ENCODE measurements around the gene SH2D3C. TPM values are rescaled to one million over a fixed set of nuclear protein-coding genes. Genes with fewer than 3 reads are reported as not detected.
A peak's percentile ranks its signal among the peaks of the same experiment; 100 is the strongest.

SH2D3C gene
- total and polyA plus RNA-seq, 4 donors = 34.5 to 51.5 (median 42.0) TPM

DNA sequence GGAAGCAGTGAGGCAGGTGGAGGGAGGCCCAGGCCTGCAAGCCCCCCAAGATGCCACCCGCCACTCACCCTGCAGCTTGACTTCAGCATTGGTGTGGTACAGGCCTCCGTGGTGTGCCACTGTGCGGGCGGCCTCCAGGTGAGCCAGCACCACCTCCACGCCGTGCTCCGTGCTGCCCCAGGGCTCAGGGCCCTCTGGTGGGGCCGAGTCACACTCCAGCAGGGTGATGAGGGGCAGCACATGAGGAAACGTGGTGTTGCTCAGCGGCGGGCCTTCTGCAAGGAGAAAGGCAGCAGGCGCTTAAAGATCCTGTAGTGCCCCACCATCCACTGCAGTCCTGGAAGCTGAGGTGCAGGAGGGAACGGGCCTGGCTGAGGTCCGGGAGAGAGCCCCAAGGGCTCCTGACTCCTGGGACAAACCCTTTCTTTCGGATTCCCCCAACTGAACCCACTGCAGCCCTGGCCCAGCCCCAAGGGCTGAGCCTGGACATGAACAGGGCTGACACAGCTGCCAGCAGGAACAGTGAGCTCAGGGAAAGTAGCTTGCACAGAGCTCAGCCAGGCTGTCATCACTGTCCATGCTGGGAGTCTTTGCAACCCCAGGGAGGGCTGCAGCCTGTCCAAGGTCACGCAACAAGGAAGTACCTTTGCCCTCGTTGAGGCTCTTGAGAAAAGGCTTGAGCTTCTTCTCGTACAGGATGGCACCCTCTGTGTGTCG is 38.7 kb downstream of the SH2D3C start:
- ATAC-seq (ENCODE audit: insufficient read depth, low FRiP score) = no peak
- TF ChIP-seq CTCF (IDR thresholded peaks at IDR 0.05; ENCODE audit: control extremely low read depth, extremely low read depth) = no peak
- Histone ChIP-seq H3K4me1 (ENCODE audit: control insufficient read depth in 5 of 5, insufficient read depth in 5 of 5, low read length in 5 of 5) (peaks cover 0 to 9% (median 4%) of the 10 kb centered on the region in 5 donors), H3K36me3 (ENCODE audit: control insufficient read depth in 4 of 4, insufficient read depth in 4 of 4, low read length in 4 of 4) (peaks cover 0 to 27% (median 0%) of the 10 kb centered on the region in 4 donors), H3K27ac (ENCODE audit: low read depth in 1 of 2, low read length in 1 of 2) (peak overlapping the region in 1 of 2 donors; percentile 7), H3K4me3 (no peak overlapping the region), H3K9me3 (ENCODE audit: control insufficient read depth in 4 of 4, insufficient read depth in 3 of 4, low read length in 3 of 4) (no peaks in the 10 kb centered on the region), H3K27me3 (ENCODE audit: control insufficient read depth in 3 of 3, insufficient read depth in 3 of 3, low read length in 2 of 3) (peaks cover 0 to 3% (median 0%) of the 10 kb centered on the region in 3 donors), H3K9ac (ENCODE audit: insufficient read depth in 1 of 2, low read length in 2 of 2) (no peak overlapping the region)
- 85 to 87% methylated on average over 19 of the region's 19 CpGs for WGBS, 2 donors
- DNase-seq = no peak

GRCh38 chr9:127738666-127739065 is 39.8 kb downstream of the SH2D3C start:
- H3K36me3 ChIP-seq (ENCODE audit: control insufficient read depth in 4 of 4, insufficient read depth in 4 of 4, low read length in 4 of 4) = peaks cover 0 to 21% (median 0%) of the 10 kb centered on the region in 4 donors
- H3K4me1 ChIP-seq (ENCODE audit: control insufficient read depth in 5 of 5, insufficient read depth in 5 of 5, low read length in 5 of 5) = peaks cover 0 to 17% (median 4%) of the 10 kb centered on the region in 5 donors
- H3K9me3 ChIP-seq (ENCODE audit: control insufficient read depth in 4 of 4, insufficient read depth in 3 of 4, low read length in 3 of 4) = no peaks in the 10 kb centered on the region
- ATAC-seq (ENCODE audit: insufficient read depth, low FRiP score) = no peak
- H3K4me3 ChIP-seq = no peak overlapping the region
- peaks cover 0 to 3% (median 0%) of the 10 kb centered on the region in 3 donors for H3K27me3 ChIP-seq (ENCODE audit: control insufficient read depth in 3 of 3, insufficient read depth in 3 of 3, low read length in 2 of 3)
- H3K27ac ChIP-seq (ENCODE audit: low read depth in 1 of 2, low read length in 1 of 2) = no peak overlapping the region
- WGBS, 2 donors = 93 to 97% methylated on average over 13 of the region's 13 CpGs
- H3K9ac ChIP-seq (ENCODE audit: insufficient read depth in 1 of 2, low read length in 2 of 2) = no peak overlapping the region
- no peak for DNase-seq
- TF ChIP-seq CTCF (IDR thresholded peaks at IDR 0.05; ENCODE audit: control extremely low read depth, extremely low read depth) = no peak

GRCh38 chr9:127735530-127736185 is 42.8 kb downstream of the SH2D3C start:
- peak overlapping the region in 1 of 2 donors; percentile 94 for H3K27ac ChIP-seq (ENCODE audit: low read depth in 1 of 2, low read length in 1 of 2)
- H3K4me3 ChIP-seq = no peak overlapping the region

More at GRCh38 chr9:127735530-127736185, 42.8 kb downstream of the SH2D3C start:
- H3K9me3 ChIP-seq (ENCODE audit: control insufficient read depth in 4 of 4, insufficient read depth in 3 of 4, low read length in 3 of 4) = no peaks in the 10 kb centered on the region
- H3K4me1 ChIP-seq (ENCODE audit: control insufficient read depth in 5 of 5, insufficient read depth in 5 of 5, low read length in 5 of 5) = peaks cover 0 to 12% (median 4%) of the 10 kb centered on the region in 5 donors
- DNase-seq (peak in 2 of 3 donors; percentile 31 to 61), ATAC-seq (ENCODE audit: insufficient read depth, low FRiP score) (no peak)
- peak overlapping the region in 1 of 2 donors; percentile 76 for H3K9ac ChIP-seq (ENCODE audit: insufficient read depth in 1 of 2, low read length in 2 of 2)
- 28 to 40% methylated on average over 15 of the region's 15 CpGs for WGBS, 2 donors
- no peak for TF ChIP-seq CTCF (IDR thresholded peaks at IDR 0.05; ENCODE audit: control extremely low read depth, extremely low read depth)
- no peaks in the 10 kb centered on the region for H3K27me3 ChIP-seq (ENCODE audit: control insufficient read depth in 3 of 3, insufficient read depth in 3 of 3, low read length in 2 of 3)
- H3K36me3 ChIP-seq (ENCODE audit: control insufficient read depth in 4 of 4, insufficient read depth in 4 of 4, low read length in 4 of 4) = peaks cover 0 to 30% (median 5%) of the 10 kb centered on the region in 4 donors
